Keratinocyte (primary cell): ENCODE measurements around the gene KIFC1. TPM values are rescaled to one million over a fixed set of nuclear protein-coding genes. Genes with fewer than 3 reads are reported as not detected.
"Not testable (repeated sequence)": the region's sequence is repeated elsewhere in the genome, so short reads cannot be mapped to it uniquely, and the experiment has no call there.

Experiments used
- DNase-seq: peaks from one replicate; pipeline ENCODE4 v3.0.0-alpha.2; 2011; ENCODE audit warnings: low read depth, missing footprints, low spot score
- FAIRE-seq: peaks from 2 replicates; lab custom pipeline; 2011; peaks lifted over from hg19 to GRCh38; lab: Jason Lieb, UNC
- H2AFZ ChIP-seq: 2 replicates; pipeline ENCODE4 v1.6.0; 2012; ENCODE audit warnings: low read length, control low read depth, inconsistent platforms; ENCODE audit not compliant: control insufficient read depth
- H3K27ac ChIP-seq: 2 replicates; pipeline ENCODE4 v1.5.1; 2011; ENCODE audit warnings: low read length; ENCODE audit not compliant: control insufficient read depth, insufficient read depth
- H3K27me3 ChIP-seq: 3 replicates; pipeline ENCODE4 v1.6.0; 2011; ENCODE audit warnings: low read length; ENCODE audit not compliant: control insufficient read depth, insufficient read depth; ENCODE audit errors: extremely low read depth
- H3K36me3 ChIP-seq, 2 experiments: 2 replicates in 1 of 2; 3 replicates in 1 of 2; pipeline ENCODE4 v1.5.1; 2011; ENCODE audit warnings: low read length in 2 of 2, mild to moderate bottlenecking in 1 of 2; ENCODE audit not compliant: control insufficient read depth in 2 of 2, insufficient read depth in 2 of 2; ENCODE audit errors: extremely low read depth in 1 of 2
- H3K4me1 ChIP-seq: 3 replicates; pipeline ENCODE4 v1.5.1; 2011; ENCODE audit warnings: low read length; ENCODE audit not compliant: control insufficient read depth, insufficient read depth; ENCODE audit errors: extremely low read depth
- H3K4me2 ChIP-seq: 3 replicates; pipeline ENCODE4 v1.6.0; 2011; ENCODE audit warnings: low read depth, low read length; ENCODE audit not compliant: control insufficient read depth, insufficient read depth; ENCODE audit errors: extremely low read depth
- H3K4me3 ChIP-seq, 3 experiments: fragments of 200-600 bp in 1 of 3; sonication (generic) in 1 of 3; 2 replicates in 2 of 3; 3 replicates in 1 of 3; pipeline ENCODE4 v1.5.1; 2011 to 2016; ENCODE audit warnings: low read length in 3 of 3, mild to moderate bottlenecking in 3 of 3, control low read depth in 2 of 3, inconsistent platforms in 1 of 3, low read depth in 1 of 3, mixed read lengths in 1 of 3, mixed run types in 1 of 3, moderate library complexity in 1 of 3; ENCODE audit not compliant: control insufficient read depth in 2 of 3, insufficient read depth in 2 of 3; ENCODE audit errors: extremely low read depth in 1 of 3
- H3K79me2 ChIP-seq: 2 replicates; pipeline ENCODE4 v1.6.0; 2012; ENCODE audit warnings: low read length; ENCODE audit not compliant: control insufficient read depth, insufficient read depth
- H3K9ac ChIP-seq: 3 replicates; pipeline ENCODE4 v1.6.0; 2011; ENCODE audit warnings: low read length; ENCODE audit not compliant: control insufficient read depth, insufficient read depth; ENCODE audit errors: extremely low read depth
- H3K9me1 ChIP-seq: 3 replicates; pipeline ENCODE4 v1.6.0; 2011; ENCODE audit warnings: low read length; ENCODE audit not compliant: control insufficient read depth, insufficient read depth; ENCODE audit errors: extremely low read depth
- H3K9me3 ChIP-seq: 2 replicates; pipeline ENCODE4 v1.5.1; 2012; ENCODE audit warnings: low read depth, low read length; ENCODE audit not compliant: control insufficient read depth
- H4K20me1 ChIP-seq: 3 replicates; pipeline ENCODE4 v1.6.0; 2011; ENCODE audit warnings: low read length; ENCODE audit not compliant: control insufficient read depth, insufficient read depth; ENCODE audit errors: extremely low read depth
- EZH2 ChIP-seq: IDR thresholded peaks from one replicate; pipeline ENCODE4 v1.6.1; 2012; ENCODE audit warnings: inconsistent platforms, mild to moderate bottlenecking, low read length, moderate library complexity
- dilution Hi-C: fragments of 300-500 bp; cut with MboI; formaldehyde crosslinking; loops from one replicate; pipeline ENCODE4 v1.7.0; 2020; ENCODE audit warnings: low sequenced_read_pairs; ENCODE audit not compliant: extremely low pct_ligation_motif_present
- polyA plus RNA-seq, 5 experiments: library from polyadenylated mRNA; depleted of rRNA in 3 of 5; stranded (reverse) in 3 of 5; stranded (forward) in 1 of 5; unstranded in 1 of 5; fragments of >200 nt; gene quantifications; 1 replicate in 1 of 5; 2 replicates in 3 of 5; 3 replicates in 1 of 5; pipeline versions ENCODE4 v1.2.1 to v1.2.3, GENCODE V29; 2011 to 2012; ENCODE audit warnings: missing spikeins in 2 of 5, low read depth in 1 of 5, low replicate concordance in 1 of 5
- TF ChIP-seq, protein P1 (sequence below), 3 experiments: IDR thresholded peaks in 1 of 3; conservative IDR thresholded peaks in 1 of 3; optimal IDR thresholded peaks in 1 of 3; 2 replicates in 2 of 3; 3 replicates in 1 of 3; pipeline versions ENCODE3 to v1.5.1; 2011; ENCODE audit warnings: low read length in 3 of 3, mild to moderate bottlenecking in 3 of 3, moderate library complexity in 2 of 3, control low read depth in 1 of 3, inconsistent platforms in 1 of 3; ENCODE audit not compliant: insufficient read depth in 2 of 3; ENCODE audit errors: extremely low read depth in 1 of 3

The KIFC1 gene
- polyA plus RNA-seq, 1 donor (not counting 4 experiments of a cell fraction or from before 2014, with no cell fraction given), result 20.0 TPM

DNA sequence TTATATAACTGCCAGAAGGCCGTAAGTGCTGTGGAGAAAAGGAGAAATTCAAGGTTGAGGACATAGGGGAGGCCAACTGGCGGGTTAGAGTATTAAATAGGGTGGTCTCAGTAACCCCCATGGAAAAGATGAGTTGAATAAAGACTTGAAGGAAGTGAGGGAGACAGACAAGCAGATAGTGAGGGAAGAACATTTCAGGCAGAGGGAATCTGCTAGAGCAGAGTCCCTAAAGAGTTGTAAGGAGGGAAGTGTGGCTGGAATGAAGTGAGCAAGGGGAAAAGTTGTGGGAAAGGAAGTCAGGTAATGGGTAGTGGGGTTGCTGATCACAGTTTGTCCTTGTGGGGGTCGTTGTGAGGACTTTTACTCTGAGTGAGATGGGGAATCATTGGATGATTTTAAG is 1.4 kb downstream of the KIFC1 start:
- Histone ChIP-seq H3K36me3 (peaks cover 0 to 3% of the 10 kb centered on the region in 2 experiments), H3K9me3 (no peaks in the 10 kb centered on the region), H3K27ac (peak overlapping the region; percentile 8), H3K4me1 (peaks cover 30% of the 10 kb centered on the region), H3K4me2 (peak overlapping the region; percentile 72), H4K20me1 (no peaks in the 10 kb centered on the region), H2AFZ (peak overlapping the region; percentile 10), H3K79me2 (peaks cover 57% of the 10 kb centered on the region), H3K27me3 (no peaks in the 10 kb centered on the region), H3K4me3 (peak overlapping the region; percentile 50 to 94 (median 84)), H3K9ac (peak overlapping the region; percentile 74), H3K9me1 (no peaks in the 10 kb centered on the region)
- dilution Hi-C loops, result no loop called here
- no peak for FAIRE-seq
- TF ChIP-seq, protein P1, sequence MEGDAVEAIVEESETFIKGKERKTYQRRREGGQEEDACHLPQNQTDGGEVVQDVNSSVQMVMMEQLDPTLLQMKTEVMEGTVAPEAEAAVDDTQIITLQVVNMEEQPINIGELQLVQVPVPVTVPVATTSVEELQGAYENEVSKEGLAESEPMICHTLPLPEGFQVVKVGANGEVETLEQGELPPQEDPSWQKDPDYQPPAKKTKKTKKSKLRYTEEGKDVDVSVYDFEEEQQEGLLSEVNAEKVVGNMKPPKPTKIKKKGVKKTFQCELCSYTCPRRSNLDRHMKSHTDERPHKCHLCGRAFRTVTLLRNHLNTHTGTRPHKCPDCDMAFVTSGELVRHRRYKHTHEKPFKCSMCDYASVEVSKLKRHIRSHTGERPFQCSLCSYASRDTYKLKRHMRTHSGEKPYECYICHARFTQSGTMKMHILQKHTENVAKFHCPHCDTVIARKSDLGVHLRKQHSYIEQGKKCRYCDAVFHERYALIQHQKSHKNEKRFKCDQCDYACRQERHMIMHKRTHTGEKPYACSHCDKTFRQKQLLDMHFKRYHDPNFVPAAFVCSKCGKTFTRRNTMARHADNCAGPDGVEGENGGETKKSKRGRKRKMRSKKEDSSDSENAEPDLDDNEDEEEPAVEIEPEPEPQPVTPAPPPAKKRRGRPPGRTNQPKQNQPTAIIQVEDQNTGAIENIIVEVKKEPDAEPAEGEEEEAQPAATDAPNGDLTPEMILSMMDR (optimal IDR thresholded peaks at IDR 0.05 in 1 of 3, IDR thresholded peaks at IDR 0.05 in 1 of 3, conservative IDR thresholded peaks at IDR 0.05 in 1 of 3; ENCODE audit: extremely low read depth in 1 of 3, insufficient read depth in 2 of 3, low read length in 3 of 3), result no peak
- TF ChIP-seq EZH2, result no peak
- DNase-seq, result no peak

DNA sequence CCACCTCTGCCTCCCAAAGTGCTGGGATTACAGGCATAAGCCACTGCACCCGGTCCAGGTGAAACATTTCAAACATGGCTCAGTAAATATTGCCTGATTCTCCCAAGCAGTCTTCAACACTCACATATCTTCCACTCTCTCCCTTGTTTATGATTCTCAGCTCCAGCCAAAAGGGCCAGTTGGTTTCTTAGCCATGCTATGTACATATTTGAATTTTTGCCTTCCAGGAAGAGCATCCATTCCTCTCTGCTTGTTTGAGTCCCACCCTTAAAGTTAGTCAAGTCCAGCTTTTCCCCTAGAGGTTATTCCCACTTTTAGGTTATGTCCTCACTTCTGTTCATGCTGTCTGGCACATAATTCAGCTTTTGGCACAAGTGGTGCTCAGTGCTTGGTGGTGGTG is 5.9 kb downstream of the KIFC1 start:
- H3K27me3 ChIP-seq, result no peaks in the 10 kb centered on the region

DNA sequence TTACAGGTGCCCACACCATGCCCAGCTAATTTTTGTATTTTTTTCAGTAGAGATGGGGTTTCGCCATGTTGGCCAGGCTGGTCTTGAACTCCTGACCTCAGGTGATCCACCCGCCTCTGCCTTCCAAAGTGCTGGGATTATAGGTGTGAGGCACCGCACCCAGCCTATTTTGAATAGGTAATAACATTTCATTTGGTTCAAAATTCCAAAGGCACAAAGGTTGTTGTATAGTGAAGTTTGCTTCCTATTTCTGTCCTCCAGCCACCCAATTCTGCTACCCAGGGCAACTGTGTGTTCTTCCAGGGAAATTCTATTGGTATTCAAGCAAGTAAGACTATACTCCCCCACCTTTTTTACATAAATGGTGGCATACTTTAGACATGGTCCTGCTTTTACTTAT is 7.0 kb downstream of the KIFC1 start:
- not testable (repeated sequence) for H3K27ac ChIP-seq, FAIRE-seq
- peaks cover 46% of the 10 kb centered on the region for H3K79me2 ChIP-seq

More for the DNA sequence above, 5.9 kb downstream of the KIFC1 start:
- Histone ChIP-seq H3K9me1 (no peaks in the 10 kb centered on the region), H3K9ac (no peak overlapping the region), H4K20me1 (no peaks in the 10 kb centered on the region), H3K4me1 (peaks cover 22% of the 10 kb centered on the region), H3K4me2 (no peak overlapping the region), H3K79me2 (peaks cover 57% of the 10 kb centered on the region), H2AFZ (no peak overlapping the region), H3K36me3 (peaks cover 0 to 9% of the 10 kb centered on the region in 2 experiments), H3K27ac (no peak overlapping the region), H3K4me3 (no peak overlapping the region), H3K9me3 (no peaks in the 10 kb centered on the region)
- FAIRE-seq, result no peak
- no peak for DNase-seq
- TF ChIP-seq, protein P1 (optimal IDR thresholded peaks at IDR 0.05 in 1 of 3, IDR thresholded peaks at IDR 0.05 in 1 of 3, conservative IDR thresholded peaks at IDR 0.05 in 1 of 3; ENCODE audit: extremely low read depth in 1 of 3, insufficient read depth in 2 of 3, low read length in 3 of 3), result no peak
- TF ChIP-seq EZH2, result no peak
- dilution Hi-C loops, result no loop called here

DNA sequence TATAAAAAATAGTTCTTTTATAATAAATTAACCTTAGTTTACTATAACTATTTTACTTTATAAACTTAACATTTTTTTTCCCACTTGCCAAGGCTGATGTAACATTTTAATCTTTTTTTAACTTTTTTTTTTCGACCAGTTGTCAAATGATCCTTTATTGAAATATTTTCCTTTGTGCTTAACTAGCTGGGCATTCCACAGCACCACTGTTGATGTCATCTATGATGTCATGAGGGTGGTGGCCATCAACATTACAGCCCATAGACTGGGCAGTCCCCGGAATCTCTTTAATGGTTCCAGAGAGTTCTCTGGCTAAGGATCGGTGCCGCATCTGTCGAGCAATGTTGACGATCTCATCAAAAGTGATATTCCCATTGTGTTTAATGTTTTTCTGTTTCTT is 8.3 kb downstream of the KIFC1 start:
- Histone ChIP-seq H3K36me3 (peaks cover 0 to 21% of the 10 kb centered on the region in 2 experiments), H3K79me2 (peaks cover 33% of the 10 kb centered on the region)
- H3K4me1 ChIP-seq, H2AFZ ChIP-seq, H3K27ac ChIP-seq, H3K4me3 ChIP-seq, H4K20me1 ChIP-seq, FAIRE-seq, H3K9ac ChIP-seq, H3K27me3 ChIP-seq, H3K9me3 ChIP-seq, dilution Hi-C loops, DNase-seq, H3K9me1 ChIP-seq, H3K4me2 ChIP-seq: not testable (repeated sequence)

More for the DNA sequence above, 7.0 kb downstream of the KIFC1 start:
- DNase-seq, H2AFZ ChIP-seq, H3K4me2 ChIP-seq, H3K4me3 ChIP-seq, H3K9me3 ChIP-seq, H4K20me1 ChIP-seq, H3K9ac ChIP-seq, dilution Hi-C loops, H3K27me3 ChIP-seq, H3K9me1 ChIP-seq: not testable (repeated sequence)
- peaks cover 0 to 17% of the 10 kb centered on the region in 2 experiments for H3K36me3 ChIP-seq
- H3K4me1 ChIP-seq, result peaks cover 11% of the 10 kb centered on the region
